HG03280 (cell line): Measurements from ENCODE around the gene ATL1.
A peak's percentile ranks its signal among the peaks of the same experiment; 100 is the strongest.
"Not testable (repeated sequence)": the region's sequence is repeated elsewhere in the genome, so short reads cannot be mapped to it uniquely, and the experiment has no call there.

Experiments
- ATAC-seq: cut with Tn5 transposase; IDR thresholded peaks from one replicate; pipeline ENCODE4 v1.9.1; 2021; ENCODE audit warnings: mild to moderate bottlenecking, moderate library complexity; ENCODE audit not compliant: unreplicated experiment

Gene ATL1

DNA sequence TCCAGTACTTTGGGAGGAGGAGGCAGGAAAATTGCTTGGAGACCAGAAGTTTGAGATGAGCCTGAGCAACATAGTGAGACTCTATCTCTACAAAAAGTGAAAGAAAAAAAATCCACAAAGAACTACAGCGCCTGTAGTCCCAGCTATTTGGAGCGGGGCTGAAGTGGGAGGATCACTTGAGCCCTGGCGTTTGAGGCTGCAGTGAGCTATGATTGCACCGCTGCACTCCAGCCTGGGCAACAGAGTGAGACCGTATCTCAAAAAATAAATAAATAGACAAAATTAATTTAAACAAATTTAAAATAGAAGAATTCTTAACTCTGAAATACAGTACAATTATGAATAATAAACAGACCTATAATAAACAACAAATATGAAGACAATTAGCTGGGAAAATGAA is 40.9 kb downstream of the ATL1 start:
- no peak for ATAC-seq

DNA sequence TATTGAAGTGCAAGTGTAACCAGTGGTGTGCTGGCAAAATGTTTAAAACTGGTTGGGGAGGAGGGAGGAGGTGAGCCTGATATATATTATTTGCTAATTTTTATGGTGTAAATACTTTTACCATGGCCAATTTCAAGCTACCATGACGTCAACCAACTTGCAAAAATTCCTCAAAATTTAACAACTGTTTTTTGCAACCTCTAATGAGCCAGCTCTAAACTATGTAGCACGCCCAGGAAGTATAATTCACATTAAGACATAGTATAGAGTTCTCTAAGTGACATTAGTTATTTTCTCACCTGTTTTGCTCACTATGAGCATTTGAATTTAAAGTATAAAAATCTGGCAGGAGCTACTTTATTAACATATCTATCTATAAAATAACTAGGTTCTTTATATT is 41.4 kb downstream of the ATL1 start:
- ATAC-seq, result no peak

DNA sequence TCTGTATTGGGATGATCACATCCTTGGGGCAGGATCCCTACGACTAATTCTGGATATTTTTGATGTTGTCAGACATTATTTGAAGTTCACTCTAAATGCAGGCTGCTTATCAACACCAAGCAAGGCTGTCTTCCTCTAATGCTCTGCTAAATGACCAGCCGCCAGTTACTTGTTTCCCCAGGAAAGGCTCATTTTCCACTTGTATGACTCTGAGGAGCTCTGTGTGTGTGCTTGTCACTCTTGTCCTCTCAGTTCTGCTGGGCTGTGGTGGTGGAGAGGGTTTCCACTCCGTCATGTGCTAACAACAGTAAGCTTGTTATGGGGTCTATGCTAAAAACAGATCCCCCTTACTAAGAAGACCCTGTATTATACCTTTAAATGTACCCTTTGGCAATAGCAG is 42.1 kb downstream of the ATL1 start:
- ATAC-seq, result no peak

DNA sequence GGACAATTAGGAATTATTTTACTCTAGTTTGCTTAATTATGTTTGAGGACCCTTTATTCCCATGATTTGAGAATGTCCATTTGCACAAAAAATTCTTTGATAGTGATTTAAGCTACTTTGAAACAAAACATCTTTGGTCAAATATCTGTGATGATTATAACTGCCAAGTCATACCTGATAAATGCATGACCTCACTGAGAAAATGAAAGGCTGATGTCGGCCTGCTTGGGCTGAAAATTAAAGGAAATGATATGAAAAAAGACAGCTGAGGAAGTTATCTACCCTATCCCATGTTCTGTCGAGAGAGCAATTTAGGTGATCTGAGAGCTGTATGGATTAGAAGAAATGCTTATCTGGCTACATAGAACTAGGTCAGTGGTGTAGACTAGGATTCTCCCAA is 43.6 kb downstream of the ATL1 start:
- no peak for ATAC-seq

DNA sequence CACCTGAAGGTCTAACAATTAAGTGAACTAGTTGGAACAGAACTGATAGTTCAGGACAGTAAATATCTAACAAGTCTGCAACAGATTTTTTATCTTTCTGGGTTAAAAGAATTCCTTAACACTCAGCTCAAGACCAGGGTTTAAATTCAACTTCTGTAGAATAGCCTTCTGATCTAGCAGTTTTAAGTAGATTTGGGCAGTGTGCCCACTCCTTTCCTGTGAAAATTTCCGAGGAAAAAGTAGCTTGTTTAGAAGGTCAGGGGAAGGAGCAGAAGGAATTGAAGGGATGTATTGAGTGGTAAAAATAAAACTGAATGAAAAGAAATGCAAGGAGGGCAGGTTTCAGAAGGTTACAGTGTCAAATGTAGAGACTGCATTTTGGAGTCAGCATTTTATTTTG is 45.8 kb downstream of the ATL1 start:
- ATAC-seq, result no peak

DNA sequence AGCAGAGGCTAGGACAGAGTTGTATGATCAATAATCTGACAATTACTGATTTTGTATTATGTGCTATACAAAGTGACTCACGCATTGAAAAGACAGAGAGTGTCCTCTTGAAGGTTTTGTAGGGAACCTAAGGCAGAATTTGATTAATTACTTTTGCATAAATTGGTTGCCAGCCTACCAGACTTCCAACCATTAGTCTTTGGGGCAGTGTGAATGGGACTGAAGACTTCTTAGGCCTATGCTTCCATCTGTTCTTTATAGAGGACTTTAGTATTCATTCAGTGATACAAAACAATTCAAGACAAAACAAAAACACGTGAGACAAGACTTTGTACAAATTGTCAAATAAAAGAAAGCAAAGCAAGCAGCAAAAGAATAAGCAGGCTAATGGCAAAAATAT is 46.5 kb downstream of the ATL1 start:
- no peak for ATAC-seq

DNA sequence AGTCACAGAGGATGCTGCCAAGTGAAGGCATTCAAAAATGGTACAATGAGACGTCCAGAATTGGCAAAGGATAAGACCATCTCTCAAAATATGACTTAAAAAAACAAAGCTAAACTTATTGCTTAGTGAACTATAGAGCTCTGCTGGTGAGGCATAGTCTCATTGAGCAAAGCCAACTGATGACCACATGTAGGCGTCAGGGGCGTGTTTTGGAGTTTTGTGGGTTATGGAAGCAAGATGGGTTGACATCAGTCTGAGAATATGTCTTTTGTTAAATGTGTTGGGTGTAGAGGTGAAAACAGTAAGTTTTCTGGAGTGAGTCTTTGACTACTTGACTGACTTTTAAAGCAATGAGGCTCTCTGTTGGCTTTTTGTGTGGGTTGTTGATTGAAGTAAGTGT is 47.2 kb downstream of the ATL1 start:
- ATAC-seq, result no peak

DNA sequence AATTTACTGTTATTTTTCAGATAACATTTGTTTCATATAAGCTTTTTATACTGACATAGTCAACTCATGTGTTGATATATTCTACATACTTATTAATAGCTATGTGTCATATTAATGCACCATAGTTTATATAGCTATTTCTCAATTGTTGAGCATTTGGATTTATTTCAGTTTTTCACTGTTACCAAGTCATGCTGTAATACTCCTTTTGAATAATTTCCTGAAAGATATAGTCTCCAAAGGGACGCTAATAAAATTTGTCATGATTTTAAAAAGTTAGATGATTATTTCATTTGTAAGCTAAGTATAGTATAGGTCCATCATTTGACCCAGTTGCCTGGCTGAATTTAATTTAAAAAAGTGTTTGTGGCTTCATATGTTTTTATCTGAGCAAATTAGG is 47.8 kb downstream of the ATL1 start:
- ATAC-seq, result no peak

DNA sequence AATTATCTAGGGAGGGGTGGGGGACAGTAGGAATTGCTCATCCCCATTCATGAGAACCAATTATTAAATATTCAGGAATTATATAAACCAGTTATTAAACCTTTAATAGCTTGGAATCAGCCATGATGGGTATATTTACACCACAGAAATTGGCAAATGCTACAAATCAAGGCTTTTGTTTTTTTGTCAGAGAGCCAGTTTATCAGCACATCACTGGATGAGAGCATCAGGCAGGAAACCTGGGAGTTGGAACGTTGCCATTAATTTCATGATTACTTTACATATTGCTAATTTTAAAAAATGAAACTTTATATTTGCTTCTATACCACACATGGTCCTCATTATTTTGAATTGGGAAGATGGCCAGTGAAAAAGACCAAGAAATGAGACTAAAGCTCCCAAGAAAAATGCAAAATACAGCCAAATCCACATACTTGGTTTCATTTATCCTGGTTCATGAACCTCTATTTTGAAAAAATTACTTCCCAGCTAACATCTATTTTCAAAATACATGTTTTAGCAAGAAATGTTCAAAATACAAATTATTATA is 48.4 kb downstream of the ATL1 start:
- no peak for ATAC-seq

DNA sequence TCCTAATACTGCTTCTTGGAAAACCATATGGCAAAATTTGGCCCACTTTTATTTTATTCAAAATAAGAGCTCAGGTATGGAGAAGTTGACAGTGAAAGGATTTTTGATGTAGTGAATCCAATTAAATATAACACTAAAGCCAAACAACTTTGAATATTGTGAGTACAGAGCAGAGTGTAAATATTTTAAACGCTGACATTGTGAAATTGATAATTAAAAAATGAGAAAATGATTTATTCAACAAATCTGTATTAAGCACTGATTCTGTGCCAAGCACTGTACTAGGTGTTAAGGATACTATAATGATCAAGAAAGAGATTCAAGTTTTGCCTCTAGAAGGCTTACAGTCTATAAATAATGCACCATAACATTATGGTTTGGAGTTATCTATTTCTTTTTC is 50.5 kb downstream of the ATL1 start:
- no peak for ATAC-seq

DNA sequence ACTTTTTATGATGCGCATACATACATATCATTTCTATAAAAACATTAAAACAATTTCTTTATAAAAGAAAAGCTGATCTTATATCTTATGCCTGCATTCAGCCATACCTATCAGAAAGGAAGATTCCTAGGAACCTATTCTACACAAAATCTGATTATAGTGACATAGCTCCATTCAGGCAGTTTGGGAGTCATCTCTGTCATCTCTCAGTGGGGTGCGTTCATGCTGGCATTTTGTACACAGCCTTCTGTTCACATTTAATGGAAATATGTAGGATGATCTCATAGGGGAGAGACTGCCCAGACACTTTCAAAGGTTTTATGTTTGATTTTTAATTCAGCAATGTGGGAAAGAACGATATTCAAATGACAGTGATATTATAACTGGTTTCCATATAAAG is 52.9 kb downstream of the ATL1 start:
- no peak for ATAC-seq

DNA sequence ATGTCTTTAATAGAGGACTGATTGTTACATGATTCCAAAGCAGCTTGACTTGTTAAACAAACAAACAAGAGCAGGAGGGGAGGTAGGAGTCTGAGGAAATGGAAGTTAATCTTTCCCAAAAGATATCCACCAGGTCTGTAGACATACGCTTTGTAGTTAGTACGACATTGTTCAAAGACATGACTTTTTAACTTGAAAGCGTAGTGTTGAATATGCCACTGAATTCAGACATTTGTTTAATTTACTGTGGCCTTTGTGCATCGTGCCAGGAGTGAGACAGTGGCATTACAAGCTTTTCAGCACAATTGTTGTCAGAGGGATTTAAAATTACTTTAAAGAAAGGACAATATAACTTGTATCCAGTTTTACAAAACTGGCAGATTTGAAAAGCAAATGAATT is 55.1 kb downstream of the ATL1 start:
- no peak for ATAC-seq

DNA sequence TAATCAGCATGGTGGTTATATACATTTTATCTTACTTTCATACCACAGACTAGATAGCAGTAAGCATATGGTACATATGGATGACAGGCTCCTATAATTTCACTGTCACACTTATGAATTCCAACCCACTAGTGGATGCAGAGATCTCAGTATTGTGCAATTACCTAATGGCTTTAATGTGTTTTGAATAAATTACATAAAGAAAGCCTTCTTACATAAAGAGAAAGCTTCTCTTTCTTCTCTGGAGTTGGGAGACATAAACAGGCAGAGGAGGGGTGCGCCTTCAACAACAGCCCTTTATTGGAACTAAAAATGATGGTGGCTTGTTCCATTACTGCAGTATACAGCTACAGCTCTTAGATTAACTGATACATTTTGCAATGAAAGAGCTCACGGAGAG is 55.6 kb downstream of the ATL1 start:
- no peak for ATAC-seq

DNA sequence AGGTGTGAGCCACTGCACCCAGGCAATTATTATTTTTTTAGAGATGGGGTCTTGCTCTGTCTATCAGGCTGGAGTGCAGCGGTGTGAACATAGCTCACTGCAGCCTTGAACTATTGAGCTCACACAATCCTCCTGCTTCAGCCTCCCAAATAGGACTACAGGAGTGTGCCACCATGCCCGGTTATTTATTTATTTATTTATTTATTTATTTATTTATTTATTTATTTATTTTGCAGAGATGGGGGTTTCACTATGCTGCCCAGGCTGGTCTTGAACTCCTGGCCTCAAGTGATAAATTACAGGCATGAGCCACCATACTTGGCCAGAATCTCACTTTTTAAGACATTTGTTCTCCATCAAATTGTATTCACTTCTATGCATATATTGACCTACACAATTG is 56.3 kb downstream of the ATL1 start:
- ATAC-seq, result no peak

DNA sequence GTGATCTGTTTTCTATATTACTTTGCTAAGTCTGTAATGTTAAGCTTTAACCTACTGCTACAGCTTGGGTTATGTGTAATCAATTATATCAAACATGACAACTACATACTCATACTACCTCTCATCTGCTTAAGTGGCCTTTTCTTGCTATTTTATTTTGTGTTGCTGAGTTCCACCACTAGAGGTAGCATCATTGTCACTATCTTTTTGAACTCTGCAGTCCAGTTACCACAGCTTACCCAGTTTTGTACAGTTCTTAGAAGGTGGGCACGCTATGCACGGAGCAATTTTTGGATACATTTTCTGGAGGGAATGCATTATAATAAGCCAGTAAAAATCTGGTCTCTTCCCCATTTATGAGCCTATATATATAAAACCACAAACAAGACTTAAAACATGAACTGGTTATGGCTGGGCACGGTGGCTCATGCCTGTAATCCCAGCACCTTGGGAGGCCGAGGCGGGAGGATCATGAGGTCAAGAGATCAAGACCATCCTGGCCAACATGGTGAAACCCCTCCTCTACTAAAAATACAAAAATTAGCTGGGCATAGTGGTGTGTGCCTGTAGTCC is 59.7 kb downstream of the ATL1 start:
- peak; percentile 71 for ATAC-seq

DNA sequence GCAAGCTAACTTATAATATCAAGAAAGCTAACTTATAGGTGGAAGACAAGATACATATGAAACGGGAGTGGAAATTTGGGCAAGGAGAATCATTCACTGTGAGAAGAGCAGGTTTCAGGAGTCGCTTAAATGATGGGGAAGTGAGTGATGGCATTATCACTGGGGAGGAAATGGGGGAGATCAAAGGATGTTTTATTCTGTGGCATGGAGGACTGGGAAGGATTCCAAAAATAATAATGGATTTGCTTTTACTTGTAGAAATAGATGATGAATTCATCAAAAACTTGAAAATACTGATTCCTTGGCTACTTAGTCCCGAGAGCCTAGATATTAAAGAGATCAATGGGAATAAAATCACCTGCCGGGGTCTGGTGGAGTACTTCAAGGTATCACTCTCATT is 60.4 kb downstream of the ATL1 start:
- no peak for ATAC-seq

DNA sequence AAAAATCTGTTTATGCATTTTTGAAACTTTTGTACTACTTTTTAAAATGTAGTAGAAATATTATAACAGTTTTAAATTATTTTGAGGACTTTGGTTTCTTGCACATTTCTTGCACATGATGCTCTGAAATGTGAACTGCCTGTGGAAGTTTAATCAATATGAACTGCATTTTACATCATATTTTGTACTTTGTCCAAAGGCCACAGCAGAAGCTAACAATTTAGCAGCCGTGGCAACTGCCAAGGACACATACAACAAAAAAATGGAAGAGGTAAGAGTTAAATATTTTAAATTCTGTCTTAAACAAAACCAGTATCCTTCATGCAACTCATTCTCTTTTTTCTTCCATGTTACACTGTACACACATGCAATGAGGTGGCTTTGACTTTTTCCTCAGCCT is 63.0 kb downstream of the ATL1 start:
- no peak for ATAC-seq

DNA sequence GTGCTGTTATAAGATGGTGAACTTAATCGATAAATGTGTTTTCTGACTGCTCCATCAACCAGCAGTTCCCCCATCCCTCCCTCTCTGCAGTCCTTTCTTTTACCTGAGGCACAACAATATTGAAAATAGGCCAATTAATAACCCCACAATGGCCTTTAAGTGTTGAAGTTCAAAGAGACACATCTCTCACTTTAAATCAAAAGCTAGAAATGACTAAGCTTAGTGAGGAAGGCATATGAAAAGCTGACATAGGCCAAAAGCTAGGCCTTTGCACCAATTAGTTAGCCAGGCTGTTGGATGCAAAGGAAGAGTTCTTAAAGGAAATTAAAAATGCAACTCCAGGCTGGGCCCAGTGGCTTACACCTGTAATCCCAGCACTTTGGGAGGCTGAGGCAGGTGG is 64.5 kb downstream of the ATL1 start:
- ATAC-seq, result no peak

DNA sequence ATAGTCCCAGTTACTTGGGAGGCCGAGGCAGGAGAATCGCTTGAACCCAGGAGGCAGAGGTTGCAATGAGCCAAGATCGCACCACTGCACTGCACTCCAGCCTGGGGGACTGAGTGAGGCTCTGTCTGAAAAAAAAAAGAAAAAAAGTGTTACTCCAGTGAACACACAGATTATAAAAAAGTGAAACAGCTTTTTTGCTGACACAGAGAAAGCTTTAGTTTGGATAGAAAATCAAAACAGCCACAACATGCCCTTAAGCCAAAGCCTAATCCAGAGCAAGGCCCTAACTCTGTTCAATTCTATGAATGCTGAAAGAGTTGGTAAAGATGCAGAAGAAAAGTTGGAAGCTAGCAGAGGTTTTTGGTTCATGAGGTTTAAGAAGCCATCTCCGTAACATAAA is 65.0 kb downstream of the ATL1 start:
- ATAC-seq, result not testable (repeated sequence)

DNA sequence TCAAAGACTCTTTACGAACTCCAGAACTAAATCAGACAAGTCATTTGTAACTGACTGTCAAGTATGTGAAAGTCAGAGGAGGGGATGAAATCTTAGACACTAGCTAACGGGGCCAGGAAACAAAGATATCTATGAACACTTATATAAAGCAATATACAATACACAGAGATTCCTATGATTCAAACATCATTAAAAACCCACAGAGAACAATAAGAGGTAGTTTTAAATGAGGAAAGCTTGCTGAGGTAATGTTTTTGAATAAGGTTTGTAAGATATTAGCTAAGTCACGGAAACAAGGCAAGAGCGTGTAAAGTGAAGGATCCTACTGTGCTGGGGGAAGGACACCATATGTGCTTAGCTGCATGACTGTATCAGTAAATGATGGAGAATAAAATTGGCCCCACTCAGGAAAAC is 71.5 kb downstream of the ATL1 start:
- no peak for ATAC-seq

DNA sequence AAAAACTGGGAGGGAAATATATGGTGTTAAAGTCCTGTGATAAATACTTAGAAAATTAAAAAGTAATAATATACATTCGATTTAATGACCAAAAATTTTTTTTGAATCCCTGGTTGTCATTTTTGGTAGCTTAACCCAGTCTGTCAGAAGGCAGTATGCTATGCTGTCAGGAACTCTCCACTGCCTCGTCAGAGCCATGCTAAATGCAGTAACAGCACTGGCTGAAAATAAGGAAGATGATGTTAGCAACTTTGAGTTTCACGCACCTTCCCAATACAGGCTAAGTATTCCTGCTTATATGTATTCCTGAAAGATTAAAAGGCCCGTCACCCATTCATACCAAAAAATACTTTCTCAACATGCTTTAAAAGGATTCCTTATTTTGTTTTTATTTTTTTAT is 74.0 kb downstream of the ATL1 start:
- ATAC-seq, result no peak

DNA sequence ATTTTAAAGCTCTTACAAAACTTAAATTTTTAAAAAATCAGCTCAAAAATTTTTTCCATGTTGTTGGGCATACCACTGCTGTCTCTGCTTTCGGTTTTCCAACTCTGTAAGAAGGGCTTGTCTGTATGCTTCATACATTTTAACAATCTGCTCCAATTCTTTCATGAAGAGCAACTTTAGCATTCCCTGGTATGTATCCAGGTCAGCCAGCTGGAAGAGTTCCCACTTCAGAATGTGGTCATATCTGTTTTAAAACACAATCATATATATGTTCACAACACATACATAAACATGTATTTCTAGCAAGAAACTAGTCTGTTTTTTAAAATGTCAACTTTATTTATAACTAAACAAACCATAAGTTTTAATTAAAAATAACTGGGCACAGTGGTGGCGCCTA is 75.2 kb downstream of the ATL1 start:
- ATAC-seq, result no peak

DNA sequence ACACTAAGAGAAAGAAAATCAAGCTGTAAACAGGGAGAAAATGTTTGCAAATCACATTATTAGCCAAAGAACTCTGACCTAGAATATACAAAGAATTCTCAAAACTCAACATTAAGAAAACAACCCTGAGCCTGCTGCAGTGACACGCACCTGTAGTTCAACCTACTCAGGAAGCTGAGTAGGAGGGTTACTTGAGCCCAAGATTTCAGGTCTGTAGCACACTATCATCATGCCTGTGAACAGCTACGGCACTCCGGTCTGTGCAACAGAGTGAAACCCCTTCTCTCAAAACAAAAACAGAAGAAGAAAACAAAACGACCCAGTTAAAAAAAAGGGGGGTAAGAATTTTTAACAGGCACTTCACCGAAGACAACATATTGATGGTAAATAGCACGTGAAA is 87.3 kb downstream of the ATL1 start:
- peak; percentile 95 for ATAC-seq
